Bone marrow (tissue), 2 donors: Measurements from ENCODE around the gene HIVEP3.

Source experiments
- DNase-seq, 2 donors: peaks; one replicate each; lab custom pipeline; 2025; lab: John Stamatoyannopoulos, UW

HIVEP3 gene

GRCh38 chr1:41632781-41633575 is 285.7 kb downstream of the HIVEP3 start:
- DNase-seq = no peak

GRCh38 chr1:41631971-41632370 is 286.8 kb downstream of the HIVEP3 start:
- DNase-seq = no peak

- DNase-seq = no peak
These were observed 287.6 kb downstream of the HIVEP3 start for GRCh38 chr1:41631154-41631553.

GRCh38 chr1:41629571-41629970 is 289.2 kb downstream of the HIVEP3 start:
- DNase-seq = no peak

GRCh38 chr1:41629141-41629540 is 289.6 kb downstream of the HIVEP3 start:
- no peak for DNase-seq

GRCh38 chr1:41627491-41628280 is 291.0 kb downstream of the HIVEP3 start:
- DNase-seq = no peak

- no peak for DNase-seq
These were observed 291.9 kb downstream of the HIVEP3 start for GRCh38 chr1:41626616-41627375.

GRCh38 chr1:41626146-41626545 is 292.6 kb downstream of the HIVEP3 start:
- no peak for DNase-seq

- DNase-seq = no peak
These were observed 295.0 kb downstream of the HIVEP3 start for GRCh38 chr1:41623736-41624135.

GRCh38 chr1:41622859-41623732 is 295.6 kb downstream of the HIVEP3 start:
- no peak for DNase-seq

- no peak for DNase-seq
These were observed 296.3 kb downstream of the HIVEP3 start for GRCh38 chr1:41622402-41622801.

GRCh38 chr1:41621791-41622190 is 296.9 kb downstream of the HIVEP3 start:
- DNase-seq = no peak

- no peak for DNase-seq
These were observed 297.5 kb downstream of the HIVEP3 start for GRCh38 chr1:41621256-41621655.

GRCh38 chr1:41620365-41621169 is 298.2 kb downstream of the HIVEP3 start:
- no peak for DNase-seq

- DNase-seq = no peak
These were observed 299.0 kb downstream of the HIVEP3 start for GRCh38 chr1:41619511-41620364.

GRCh38 chr1:41618871-41619270 is 299.9 kb downstream of the HIVEP3 start:
- DNase-seq = no peak

GRCh38 chr1:41618066-41618825 is 300.5 kb downstream of the HIVEP3 start:
- DNase-seq = no peak

GRCh38 chr1:41617336-41617735 is 301.4 kb downstream of the HIVEP3 start:
- DNase-seq = no peak

GRCh38 chr1:41616563-41616962 is 302.2 kb downstream of the HIVEP3 start:
- no peak for DNase-seq
